GM08714 (cell line): Measurements from ENCODE around the gene HSPA12A.

Source experiments
- H3K4me3 ChIP-seq: fragments of 200-500 bp; sonication (Bioruptor generic); 2 replicates; pipeline ENCODE4 v1.5.1; 2014; ENCODE audit warnings: mild to moderate bottlenecking, low read length, inconsistent platforms
- ZNF274 ChIP-seq: IDR thresholded peaks from 2 replicates; pipeline ENCODE4 v1.6.1; 2012; ENCODE audit warnings: mild to moderate bottlenecking, low read depth, low read length

The HSPA12A gene

DNA sequence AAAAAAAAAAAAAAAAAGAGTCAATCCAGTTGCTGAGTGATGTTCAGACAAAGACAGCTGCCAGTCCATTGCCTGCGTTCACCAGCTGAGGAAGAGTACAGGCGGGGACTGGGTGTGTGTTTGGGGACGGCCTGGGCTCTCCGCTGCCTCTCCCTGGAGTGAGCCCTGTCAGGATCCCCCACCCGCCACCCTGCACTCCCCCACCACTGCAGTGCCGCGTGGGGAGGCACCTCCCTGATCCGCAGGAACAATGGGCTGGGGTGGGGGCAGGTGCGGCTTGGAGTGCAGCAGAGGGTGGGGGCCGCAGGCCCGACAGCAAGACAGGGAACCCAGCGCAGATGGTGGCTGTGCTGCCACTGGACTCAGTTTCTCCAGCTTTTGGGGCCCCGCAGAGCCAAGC lies 1.4 kb downstream of the HSPA12A start:
- TF ChIP-seq ZNF274, result no peak
- H3K4me3 ChIP-seq, result no peak overlapping the region

DNA sequence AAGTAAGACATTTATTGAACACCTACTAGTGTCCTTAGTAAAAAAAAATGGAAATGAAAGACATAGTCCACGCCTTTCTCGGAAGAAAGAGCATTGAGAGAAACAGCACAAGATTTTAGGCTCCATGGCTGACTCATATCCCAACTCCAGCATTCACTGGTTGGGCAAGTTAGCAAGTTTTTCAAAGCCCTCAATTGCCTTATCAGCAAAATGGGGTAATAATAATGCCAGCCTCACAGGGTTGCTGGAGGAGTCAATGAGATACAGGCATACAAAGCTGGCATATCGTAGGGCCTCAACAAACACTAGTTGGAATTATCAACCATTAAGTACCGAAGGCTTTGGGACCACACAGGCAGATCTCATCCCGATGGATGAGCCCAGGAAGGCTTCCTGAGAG lies 4.0 kb downstream of the HSPA12A start:
- no peak overlapping the region for H3K4me3 ChIP-seq

DNA sequence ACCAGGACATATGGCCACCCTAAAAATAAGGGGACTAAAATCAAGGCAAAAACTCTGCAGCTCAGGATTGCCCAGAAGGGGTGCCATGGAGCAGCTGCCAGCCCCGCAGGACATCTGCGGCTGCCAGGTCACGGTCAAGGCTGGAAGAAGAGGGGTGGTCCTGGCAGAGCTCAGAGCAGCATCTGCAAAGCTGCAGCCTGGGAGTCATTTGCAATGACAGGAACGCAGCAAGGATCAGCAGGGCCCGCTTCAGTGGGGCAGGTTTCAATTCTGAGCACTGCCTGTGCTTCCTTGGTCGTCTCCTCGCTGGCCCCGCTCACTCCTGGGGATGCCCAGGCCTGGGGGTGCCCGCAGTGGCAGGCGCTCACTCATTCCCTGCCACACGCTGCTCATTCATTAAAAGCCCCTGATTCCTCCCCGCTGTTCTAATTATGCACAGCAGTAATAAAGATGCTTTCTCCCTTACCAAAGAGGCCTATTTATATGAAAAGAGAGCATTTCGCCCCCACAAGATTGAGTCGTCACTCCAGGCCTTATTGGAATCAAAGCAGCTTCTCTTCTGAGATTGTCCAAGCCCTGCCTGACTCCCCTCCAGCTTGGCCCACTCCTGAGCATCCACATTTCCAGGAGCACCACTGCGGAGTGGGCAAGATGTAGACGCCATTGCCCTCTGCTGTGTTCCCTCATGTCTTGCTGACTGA lies 4.6 kb downstream of the HSPA12A start:
- H3K4me3 ChIP-seq, result no peak overlapping the region
- TF ChIP-seq ZNF274, result no peak

More for the DNA sequence above, 4.0 kb downstream of the HSPA12A start:
- TF ChIP-seq ZNF274, result no peak

DNA sequence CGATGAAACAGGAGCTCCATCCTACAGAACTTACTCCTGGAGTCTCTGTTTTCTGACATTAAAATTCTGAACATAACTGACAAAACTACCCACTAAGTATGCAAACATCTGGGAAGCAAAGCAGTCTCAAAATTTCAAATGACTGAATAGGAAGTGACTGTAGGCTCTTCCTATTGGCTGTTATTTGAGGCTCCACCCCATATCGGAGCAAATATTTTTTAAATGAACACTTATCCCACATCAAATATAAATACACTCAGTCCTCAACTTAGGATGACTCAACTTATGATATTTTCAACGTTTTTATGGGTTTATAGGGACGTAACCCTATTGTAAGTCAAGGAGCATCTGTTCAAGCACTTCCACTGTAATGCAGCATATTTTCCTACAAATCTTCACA lies 8.8 kb downstream of the HSPA12A start:
- no peak overlapping the region for H3K4me3 ChIP-seq
- no peak for TF ChIP-seq ZNF274

DNA sequence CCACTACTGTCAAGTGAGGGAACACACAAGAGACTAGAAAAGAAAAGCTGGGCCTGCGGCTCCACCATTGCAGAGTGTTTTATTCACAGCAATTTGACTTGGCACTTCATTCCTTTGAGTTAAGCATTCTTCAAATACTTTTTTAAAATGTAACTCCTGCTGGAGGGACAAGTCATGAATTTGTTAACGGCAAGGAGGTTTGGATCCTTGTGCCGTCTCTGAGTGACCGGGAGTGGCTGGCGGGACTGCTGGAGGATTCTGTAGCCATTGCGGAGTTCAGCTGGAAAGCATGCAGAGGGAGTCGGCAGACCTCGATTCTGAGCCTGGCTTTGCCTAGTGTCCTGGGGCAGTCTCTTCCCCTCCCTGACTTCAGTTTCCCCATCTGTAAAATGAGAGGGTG lies 9.8 kb downstream of the HSPA12A start:
- no peak overlapping the region for H3K4me3 ChIP-seq
- no peak for TF ChIP-seq ZNF274

DNA sequence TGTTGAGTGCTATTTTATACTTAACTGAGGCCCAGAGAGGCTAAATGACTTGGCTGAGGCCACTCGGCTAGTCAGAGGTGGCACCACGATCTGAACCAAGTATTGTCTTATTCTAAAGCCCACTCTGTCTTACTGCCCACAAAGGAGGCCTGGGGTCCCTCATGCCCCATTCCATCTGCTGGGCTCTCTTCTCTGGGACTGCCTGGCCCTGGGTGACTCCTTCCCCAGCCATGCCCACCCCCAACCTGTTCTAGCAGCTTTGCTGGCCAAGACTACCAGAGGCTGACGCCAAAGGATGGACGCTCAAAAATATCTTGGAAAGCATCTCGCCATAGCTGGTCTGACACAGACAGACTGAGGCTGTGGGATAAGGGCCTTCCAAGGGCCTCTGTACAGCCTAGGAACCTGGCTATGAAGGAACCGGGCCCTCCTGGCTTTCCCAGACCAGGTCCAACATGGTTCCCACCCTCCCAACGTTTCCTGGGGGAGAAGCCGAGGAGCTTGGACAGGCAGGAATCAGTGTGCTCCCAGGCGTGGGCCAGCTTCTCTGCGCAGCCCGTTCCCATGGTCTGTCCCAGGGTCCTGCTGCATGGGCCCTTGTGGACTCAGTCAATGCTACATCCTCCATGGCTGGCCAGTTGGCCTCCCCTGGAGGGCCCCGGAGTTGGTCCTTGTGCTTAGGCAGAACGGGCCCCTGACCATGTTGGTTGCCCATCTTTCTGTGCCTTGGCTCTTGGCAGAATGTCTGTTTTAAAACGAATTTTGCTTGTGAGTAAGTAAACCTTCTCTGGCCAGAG lies 11.7 kb downstream of the HSPA12A start:
- TF ChIP-seq ZNF274, result no peak
- no peak overlapping the region for H3K4me3 ChIP-seq

DNA sequence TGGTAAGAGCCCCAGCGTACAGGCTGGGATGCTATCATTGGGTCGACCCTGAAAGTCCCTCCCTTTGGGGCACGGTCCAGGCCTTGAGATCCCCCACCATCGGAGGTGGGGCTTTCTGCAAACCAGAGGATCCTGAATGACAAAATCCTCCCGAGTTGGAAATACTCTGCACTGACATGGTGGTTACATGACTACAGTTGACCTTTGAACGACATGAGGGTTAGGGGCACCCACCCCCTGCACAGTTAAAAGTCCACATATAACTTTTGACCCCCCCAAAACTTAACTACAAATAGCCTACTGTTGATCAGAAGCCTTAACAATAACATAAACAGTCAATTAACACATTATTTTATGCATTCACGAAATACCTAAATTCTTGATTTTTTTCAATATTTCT lies 13.1 kb downstream of the HSPA12A start:
- no peak for TF ChIP-seq ZNF274
- no peak overlapping the region for H3K4me3 ChIP-seq

DNA sequence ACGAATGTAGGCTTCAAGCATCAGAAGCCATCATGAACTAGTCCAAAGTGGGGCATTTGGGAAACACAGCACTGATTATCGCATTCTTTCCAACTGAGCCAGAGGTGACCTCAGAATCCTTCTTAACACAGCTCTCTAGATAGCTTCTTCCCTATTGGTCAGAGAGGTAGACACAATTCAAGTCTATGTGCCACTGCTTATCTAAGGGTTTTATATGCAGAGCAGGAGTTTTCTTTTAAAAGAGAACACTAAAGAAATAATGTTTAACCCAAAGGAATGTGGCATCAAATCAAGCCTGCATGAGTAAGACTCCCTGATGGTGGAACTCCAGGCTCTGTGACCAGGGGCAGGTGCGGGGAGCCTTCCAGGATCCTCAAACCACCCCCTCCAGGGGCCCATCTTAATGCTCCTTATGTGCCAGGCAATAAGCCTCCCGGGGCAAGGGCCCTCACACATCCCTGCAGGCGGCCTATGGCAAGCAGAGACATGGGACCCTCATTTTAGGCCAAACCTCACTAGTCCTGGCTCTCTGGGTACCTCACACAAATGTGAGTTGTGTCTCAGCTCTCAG lies 13.8 kb downstream of the HSPA12A start:
- no peak for TF ChIP-seq ZNF274
- no peak overlapping the region for H3K4me3 ChIP-seq

DNA sequence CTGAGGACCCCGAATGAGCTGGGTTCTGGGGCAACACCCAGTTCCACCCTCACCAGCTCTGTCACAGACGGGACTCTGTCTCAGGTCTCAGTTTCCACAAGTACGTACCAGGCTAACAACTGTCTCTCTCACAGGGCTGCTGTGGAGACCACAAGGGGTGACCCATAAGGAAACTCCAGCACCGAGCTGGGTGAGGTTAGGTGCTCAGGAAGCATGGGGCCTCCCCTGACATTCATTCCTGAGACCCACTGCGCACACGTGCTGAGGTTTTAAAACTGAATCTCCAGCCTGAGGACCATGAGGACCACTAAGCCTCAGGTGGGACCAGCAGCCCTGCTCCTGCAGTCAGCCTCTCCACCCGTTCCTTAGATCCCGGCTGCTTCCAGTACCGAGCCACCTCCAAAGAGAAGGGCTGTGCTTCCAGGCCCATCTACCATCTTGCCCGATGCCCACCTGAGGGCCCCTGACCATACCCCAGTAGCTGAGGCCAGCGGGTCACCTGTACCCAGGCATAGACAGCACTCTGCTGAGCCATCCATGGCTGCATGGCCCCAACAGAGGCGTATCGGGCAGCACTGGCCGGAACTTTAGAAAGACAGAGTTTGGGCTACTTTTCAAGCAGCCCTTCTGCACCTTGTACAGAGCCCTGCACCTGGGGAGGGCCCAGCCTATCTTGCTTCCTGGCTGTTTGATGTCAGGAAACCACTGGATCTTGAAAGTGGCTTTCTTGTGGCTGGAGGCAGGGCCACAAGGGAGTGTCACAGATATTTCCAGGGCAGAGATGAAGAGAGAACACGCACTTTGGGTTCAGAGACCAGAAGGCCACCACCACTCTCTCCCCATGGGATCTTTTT lies 18.7 kb downstream of the HSPA12A start:
- TF ChIP-seq ZNF274, result no peak
- no peak overlapping the region for H3K4me3 ChIP-seq

DNA sequence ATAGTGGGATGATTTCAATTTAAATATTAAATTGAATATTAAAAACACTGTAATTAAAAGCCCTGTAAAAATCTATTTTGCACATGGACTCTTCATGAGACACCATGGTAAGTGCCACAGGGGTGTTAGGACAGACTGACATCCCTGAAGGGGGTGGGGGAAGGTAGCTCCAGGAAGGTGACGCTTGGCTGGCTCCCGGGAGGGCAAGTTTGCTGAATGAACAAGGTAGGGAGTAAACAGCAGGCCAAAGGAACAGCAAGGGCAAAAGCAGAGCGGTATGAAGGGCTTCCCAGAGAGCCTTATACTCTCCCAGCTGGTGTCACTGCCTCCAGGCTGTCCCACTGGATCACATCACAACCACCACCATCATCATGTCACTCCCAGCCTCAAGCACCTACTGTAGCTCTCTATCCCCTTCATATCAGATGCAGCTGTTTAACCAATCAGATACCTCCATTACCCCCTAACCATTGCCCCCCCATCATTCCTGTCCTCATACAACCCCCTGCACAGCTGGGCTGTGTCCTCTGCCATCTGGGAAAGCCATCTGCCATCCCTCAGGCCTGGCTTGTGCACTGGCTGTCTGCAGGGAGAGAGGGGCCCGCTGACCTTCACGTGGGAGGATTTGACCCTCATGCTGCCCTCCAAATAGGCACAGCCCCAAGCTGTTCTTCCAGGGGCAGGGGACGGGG lies 19.5 kb downstream of the HSPA12A start:
- no peak for TF ChIP-seq ZNF274
- H3K4me3 ChIP-seq, result no peak overlapping the region

DNA sequence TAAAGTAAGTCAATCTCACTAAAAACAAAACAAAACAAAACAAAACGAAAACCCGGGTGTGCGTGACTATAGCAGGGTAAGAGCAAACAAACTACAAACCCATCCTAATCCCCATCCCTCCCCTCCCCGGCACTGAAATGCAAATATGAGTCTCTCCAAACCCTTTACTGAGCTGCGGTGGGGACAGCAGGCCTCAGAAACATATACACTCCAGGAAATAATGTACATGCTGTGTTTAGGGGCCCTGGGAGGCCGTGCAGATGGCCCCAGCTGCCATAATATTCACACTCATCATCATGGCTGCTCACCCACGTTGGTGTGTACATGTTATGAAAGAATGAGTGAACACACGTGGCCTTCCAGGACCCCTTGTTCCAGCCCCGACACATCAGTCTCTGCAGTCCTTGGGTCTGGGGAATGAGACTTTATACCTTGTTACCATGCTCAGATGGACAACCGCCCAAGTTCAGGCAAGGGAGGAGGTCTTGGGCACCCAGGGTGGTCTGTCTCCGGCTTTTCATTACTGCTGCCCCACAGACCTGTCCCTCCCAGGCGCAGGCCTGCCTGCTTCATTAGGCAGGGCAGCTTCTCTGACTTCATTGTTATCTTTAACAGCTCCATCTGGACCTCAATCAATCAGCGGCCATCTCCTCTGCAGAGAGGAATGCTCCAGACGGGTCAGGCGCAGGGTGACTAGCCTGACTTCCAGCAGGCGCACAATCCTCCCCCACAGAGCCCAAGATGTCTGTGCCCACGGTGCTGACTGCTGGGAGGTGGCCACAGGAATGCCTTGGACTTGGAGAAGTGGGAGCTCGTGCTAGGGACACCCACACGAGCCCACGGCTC lies 20.6 kb downstream of the HSPA12A start:
- no peak overlapping the region for H3K4me3 ChIP-seq
- TF ChIP-seq ZNF274, result no peak

DNA sequence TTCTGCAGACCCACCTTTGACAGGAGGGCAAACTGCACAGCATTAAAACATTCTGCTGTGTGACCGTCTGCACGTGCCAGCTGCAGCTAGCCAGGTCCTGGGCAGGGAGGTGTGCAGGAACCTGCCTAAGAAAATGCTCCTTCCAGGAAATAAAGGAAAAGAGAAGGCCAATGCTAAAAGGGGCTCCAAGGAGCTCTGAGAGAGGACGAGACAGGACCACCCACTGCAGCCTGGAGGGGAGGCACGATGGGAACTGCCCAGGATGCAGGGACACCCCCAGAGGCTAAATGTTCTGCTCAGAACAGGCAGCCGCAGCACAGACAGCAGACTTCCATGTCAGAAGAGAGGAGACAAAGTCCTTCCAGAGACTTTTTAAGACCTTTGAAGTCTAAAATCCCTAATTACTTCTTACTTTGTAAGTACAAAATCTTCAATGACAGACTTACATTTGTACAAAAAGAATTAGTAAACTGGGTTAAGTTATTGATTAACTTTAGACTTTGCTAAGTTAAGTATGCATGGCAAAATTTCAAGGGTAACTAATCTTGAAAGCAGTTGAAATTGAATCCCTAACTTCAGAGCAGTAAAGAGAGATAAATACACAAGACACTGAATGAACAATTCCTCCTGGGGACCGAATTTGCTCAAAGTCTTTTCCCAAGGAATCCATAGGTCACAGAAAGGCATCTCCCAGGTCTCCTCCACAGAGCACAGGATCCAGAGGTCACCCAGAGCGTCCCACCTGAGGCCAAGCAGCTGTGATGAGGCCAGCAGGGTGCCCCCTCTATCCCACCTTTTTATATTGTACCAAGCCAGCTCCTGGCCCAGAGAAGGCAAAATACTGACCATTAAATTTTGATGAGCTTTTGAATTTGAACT lies 21.5 kb downstream of the HSPA12A start:
- no peak for TF ChIP-seq ZNF274
- no peak overlapping the region for H3K4me3 ChIP-seq

DNA sequence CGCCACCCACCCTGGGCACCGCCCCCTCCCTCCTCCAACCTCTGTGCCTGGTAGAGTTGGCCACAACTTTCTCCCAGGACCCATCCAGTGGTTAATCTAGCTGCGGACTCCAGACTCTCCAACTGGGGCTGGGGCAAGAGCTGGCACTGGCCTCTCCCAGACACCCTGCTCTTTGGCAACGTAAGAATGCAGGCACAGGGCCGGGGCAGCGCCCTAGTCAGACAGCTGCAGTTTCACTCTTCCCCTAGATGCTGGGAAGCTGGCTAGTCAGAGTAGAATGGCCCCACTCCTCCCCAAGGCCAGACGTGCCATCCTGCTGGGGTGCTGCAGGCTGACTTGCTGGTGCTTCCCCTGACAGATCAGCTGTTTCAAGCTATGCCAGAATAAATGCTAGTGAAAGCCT lies 22.1 kb downstream of the HSPA12A start:
- H3K4me3 ChIP-seq, result no peak overlapping the region

More for the DNA sequence above, 22.1 kb downstream of the HSPA12A start:
- TF ChIP-seq ZNF274, result no peak
